ENCODE results near the gene CRYBB2. TPM values are rescaled to one million over a fixed set of nuclear protein-coding genes. Genes with fewer than 3 reads are reported as not detected.

CRYBB2 gene
- polyA plus RNA-seq, 1 experiment, result 0.92 TPM

GRCh38 chr22:25210793-25211192 is 8.6 kb upstream of the CRYBB2 start:
- POLR2A ChIA-PET, result no interaction called here
- CTCF ChIA-PET, result interaction anchor here (1.5 kb wide), 1 partner anchor 8 kb away, joined by 6 read pairs; no protein-coding TSS in a partner anchor

GRCh38 chr22:25212337-25212736 is 7.1 kb upstream of the CRYBB2 start:
- Histone ChIP-seq H3K27me3 (ENCODE audit: control insufficient read depth, insufficient read depth, low read length) (no peaks in the 10 kb centered on the region), H3K36me3 (ENCODE audit: control insufficient read depth, insufficient read depth, low read length) (no peaks in the 10 kb centered on the region), H3K4me3 (ENCODE audit: low read depth, low read length) (no peak overlapping the region)
- no peak for DNase-seq (ENCODE audit: low read depth)
- CTCF ChIA-PET, result interaction anchor here (1.4 kb wide), 1 partner anchor 10 kb away, joined by 4 read pairs; no protein-coding TSS in a partner anchor
- POLR2A ChIA-PET, result no interaction called here
- no peak for TF ChIP-seq CTCF (IDR thresholded peaks at IDR 0.05; ENCODE audit: insufficient read depth, low read depth, low read length)

More at GRCh38 chr22:25210793-25211192, 8.6 kb upstream of the CRYBB2 start:
- H3K36me3 ChIP-seq (ENCODE audit: control insufficient read depth, insufficient read depth, low read length), result no peaks in the 10 kb centered on the region
- no peak for DNase-seq (ENCODE audit: low read depth)
- TF ChIP-seq CTCF (IDR thresholded peaks at IDR 0.05; ENCODE audit: insufficient read depth, low read depth, low read length), result no peak
- no peaks in the 10 kb centered on the region for H3K27me3 ChIP-seq (ENCODE audit: control insufficient read depth, insufficient read depth, low read length)
- no peak overlapping the region for H3K4me3 ChIP-seq (ENCODE audit: low read depth, low read length)

- no peaks in the 10 kb centered on the region for H3K27me3 ChIP-seq (ENCODE audit: control insufficient read depth, insufficient read depth, low read length)
- no peak for TF ChIP-seq CTCF (IDR thresholded peaks at IDR 0.05; ENCODE audit: insufficient read depth, low read depth, low read length)
- ChIA-PET CTCF (interaction anchor here (1.2 to 1.4 kb wide), 2 partner anchors 11 to 249 kb away, joined by 4 to 5 read pairs; no protein-coding TSS in a partner anchor), POLR2A (no interaction called here)
- H3K36me3 ChIP-seq (ENCODE audit: control insufficient read depth, insufficient read depth, low read length), result no peaks in the 10 kb centered on the region
- H3K4me3 ChIP-seq (ENCODE audit: low read depth, low read length), result no peak overlapping the region
- no peak for DNase-seq (ENCODE audit: low read depth)
These were observed 6.2 kb upstream of the CRYBB2 start for GRCh38 chr22:25213221-25213620.

GRCh38 chr22:25216230-25216629 is 3.2 kb upstream of the CRYBB2 start:
- POLR2A ChIA-PET, result no interaction called here
- TF ChIP-seq CTCF (IDR thresholded peaks at IDR 0.05; ENCODE audit: insufficient read depth, low read depth, low read length), result no peak
- CTCF ChIA-PET, result no interaction called here
- no peaks in the 10 kb centered on the region for H3K36me3 ChIP-seq (ENCODE audit: control insufficient read depth, insufficient read depth, low read length)
- no peaks in the 10 kb centered on the region for H3K27me3 ChIP-seq (ENCODE audit: control insufficient read depth, insufficient read depth, low read length)
- H3K4me3 ChIP-seq (ENCODE audit: low read depth, low read length), result no peak overlapping the region
- no peak for DNase-seq (ENCODE audit: low read depth)

- CTCF ChIA-PET, result interaction anchor here (2.2 kb wide), 1 partner anchor 18 kb away, joined by 8 read pairs; no protein-coding TSS in a partner anchor
These were observed 556 bp downstream of the CRYBB2 start for GRCh38 chr22:25219948-25220442.

More at GRCh38 chr22:25219948-25220442, 556 bp downstream of the CRYBB2 start:
- no peak for DNase-seq (ENCODE audit: low read depth)
- POLR2A ChIA-PET, result no interaction called here
- no peak overlapping the region for H3K4me3 ChIP-seq (ENCODE audit: low read depth, low read length)
- TF ChIP-seq CTCF (IDR thresholded peaks at IDR 0.05; ENCODE audit: insufficient read depth, low read depth, low read length), result no peak
- H3K36me3 ChIP-seq (ENCODE audit: control insufficient read depth, insufficient read depth, low read length), result no peaks in the 10 kb centered on the region
- no peaks in the 10 kb centered on the region for H3K27me3 ChIP-seq (ENCODE audit: control insufficient read depth, insufficient read depth, low read length)

Data from BJ (cell line).